Measurements from ENCODE around the gene SLC25A45. TPM values are rescaled to one million over a fixed set of nuclear protein-coding genes. Genes with fewer than 3 reads are reported as not detected.
"Not testable (repeated sequence)": the region's sequence is repeated elsewhere in the genome, so short reads cannot be mapped to it uniquely, and the experiment has no call there.

The SLC25A45 gene
- total and polyA plus RNA-seq, 5 donors, result 5.5 to 7.7 (median 7.1) TPM

GRCh38 chr11:65334696-65335295 lies 47.6 kb downstream of the SLC25A45 start:
- no peak for ATAC-seq
- peak overlapping the region; percentile 58 for H3K4me3 ChIP-seq (ENCODE audit: low read length)
- intact Hi-C loops (cut with DNase I), result loop anchor here in 1 of 4 donors (5.0 kb wide), 1 partner anchor 57 kb away; no protein-coding TSS in a partner anchor

GRCh38 chr11:65332591-65332990 lies 49.9 kb downstream of the SLC25A45 start:
- 95% methylated on average over 9 of the region's 9 CpGs for WGBS
- H3K9me3 ChIP-seq (ENCODE audit: control insufficient read depth, low read length); DNase-seq; ATAC-seq; H3K4me3 ChIP-seq (ENCODE audit: low read length); H3K27ac ChIP-seq (ENCODE audit: low read length); H3K27me3 ChIP-seq (ENCODE audit: control insufficient read depth, insufficient read depth); H3K4me1 ChIP-seq (ENCODE audit: control insufficient read depth, insufficient read depth, low read length): not testable (repeated sequence)
- intact Hi-C loops (cut with DNase I), result loop anchor here in 1 of 4 donors (5.0 kb wide), 1 partner anchor 55 kb away; no protein-coding TSS in a partner anchor

More at GRCh38 chr11:65334696-65335295, 47.6 kb downstream of the SLC25A45 start:
- DNase-seq, result no peak
- Histone ChIP-seq H3K4me1 (ENCODE audit: control insufficient read depth, insufficient read depth, low read length) (peaks cover 6% of the 10 kb centered on the region), H3K27me3 (ENCODE audit: control insufficient read depth, insufficient read depth) (no peaks in the 10 kb centered on the region), H3K9me3 (ENCODE audit: control insufficient read depth, low read length) (no peaks in the 10 kb centered on the region), H3K27ac (ENCODE audit: low read length) (peak overlapping the region; percentile 26)
- 15% methylated on average over 5 of the region's 5 CpGs for WGBS

GRCh38 chr11:65330544-65330943 lies 51.9 kb downstream of the SLC25A45 start:
- Histone ChIP-seq H3K27ac (ENCODE audit: low read length) (no peak overlapping the region), H3K27me3 (ENCODE audit: control insufficient read depth, insufficient read depth) (no peaks in the 10 kb centered on the region), H3K4me1 (ENCODE audit: control insufficient read depth, insufficient read depth, low read length) (no peaks in the 10 kb centered on the region), H3K9me3 (ENCODE audit: control insufficient read depth, low read length) (no peaks in the 10 kb centered on the region), H3K4me3 (ENCODE audit: low read length) (no peak overlapping the region)
- 80% methylated on average over 7 of the region's 7 CpGs for WGBS
- no peak for ATAC-seq
- DNase-seq, result peak in 1 of 3 donors; percentile 30
- intact Hi-C loops (cut with DNase I), result loop anchor here in 1 of 4 donors (5.0 kb wide), 1 partner anchor 53 kb away; no protein-coding TSS in a partner anchor

- DNase-seq, result peak; percentile 77 to 90 (median 83)
- WGBS, result 6% methylated on average over 13 of the region's 13 CpGs
- H3K27ac ChIP-seq (ENCODE audit: low read length), result no peak overlapping the region
- peak; percentile 29 to 35 for ATAC-seq
- H3K4me1 ChIP-seq (ENCODE audit: control insufficient read depth, insufficient read depth, low read length), result no peaks in the 10 kb centered on the region
- intact Hi-C loops (cut with DNase I), result loop anchor here in 2 of 4 donors (2.0 to 5.0 kb wide), 2 partner anchors 31 to 53 kb away; no protein-coding TSS in a partner anchor
- H3K9me3 ChIP-seq (ENCODE audit: control insufficient read depth, low read length), result no peaks in the 10 kb centered on the region
- no peaks in the 10 kb centered on the region for H3K27me3 ChIP-seq (ENCODE audit: control insufficient read depth, insufficient read depth)
- H3K4me3 ChIP-seq (ENCODE audit: low read length), result no peak overlapping the region
Measured at GRCh38 chr11:65329944-65330403, 52.5 kb downstream of the SLC25A45 start.

GRCh38 chr11:65329478-65329877 lies 53.0 kb downstream of the SLC25A45 start:
- Histone ChIP-seq H3K4me3 (ENCODE audit: low read length) (no peak overlapping the region), H3K27ac (ENCODE audit: low read length) (no peak overlapping the region), H3K4me1 (ENCODE audit: control insufficient read depth, insufficient read depth, low read length) (no peaks in the 10 kb centered on the region), H3K27me3 (ENCODE audit: control insufficient read depth, insufficient read depth) (no peaks in the 10 kb centered on the region), H3K9me3 (ENCODE audit: control insufficient read depth, low read length) (no peaks in the 10 kb centered on the region)
- no peak for DNase-seq
- no peak for ATAC-seq
- intact Hi-C loops (cut with DNase I), result loop anchor here in 1 of 4 donors (2.0 kb wide), 1 partner anchor 31 kb away; no protein-coding TSS in a partner anchor
- 42% methylated on average over 2 of the region's 2 CpGs for WGBS

GRCh38 chr11:65327021-65327420 lies 55.4 kb downstream of the SLC25A45 start:
- ATAC-seq (no peak), DNase-seq (no peak)
- Histone ChIP-seq H3K27me3 (ENCODE audit: control insufficient read depth, insufficient read depth) (no peaks in the 10 kb centered on the region), H3K4me3 (ENCODE audit: low read length) (no peak overlapping the region), H3K27ac (ENCODE audit: low read length) (no peak overlapping the region), H3K9me3 (ENCODE audit: control insufficient read depth, low read length) (no peaks in the 10 kb centered on the region), H3K4me1 (ENCODE audit: control insufficient read depth, insufficient read depth, low read length) (no peaks in the 10 kb centered on the region)
- WGBS, result 89% methylated on average over 8 of the region's 8 CpGs
- intact Hi-C loops (cut with DNase I), result no loop called here

- intact Hi-C loops (cut with DNase I), result no loop called here
- no peak overlapping the region for H3K27ac ChIP-seq (ENCODE audit: low read length)
- ATAC-seq (no peak), DNase-seq (no peak)
- no peaks in the 10 kb centered on the region for H3K9me3 ChIP-seq (ENCODE audit: control insufficient read depth, low read length)
- no peaks in the 10 kb centered on the region for H3K4me1 ChIP-seq (ENCODE audit: control insufficient read depth, insufficient read depth, low read length)
- 88% methylated on average over 4 of the region's 4 CpGs for WGBS
- no peaks in the 10 kb centered on the region for H3K27me3 ChIP-seq (ENCODE audit: control insufficient read depth, insufficient read depth)
- H3K4me3 ChIP-seq (ENCODE audit: low read length), result no peak overlapping the region
Measured at GRCh38 chr11:65325435-65325834, 57.0 kb downstream of the SLC25A45 start.

Other genes starting within 250 kb of the SLC25A45 start
- gene SYVN1, start 248.1 kb downstream of the SLC25A45 start, total RNA-seq, result 10 to 100 TPM; 28.5 to 40.7 (median 32.8) TPM
- gene SYVN1, start 248.1 kb downstream of the SLC25A45 start, polyA plus RNA-seq, result 17.4 TPM
- not detected for gene SPDYC, start 212.4 kb downstream of the SLC25A45 start, total RNA-seq
- gene SPDYC, start 212.4 kb downstream of the SLC25A45 start, polyA plus RNA-seq, result not detected
- gene CAPN1, start 200.7 kb downstream of the SLC25A45 start, total RNA-seq, result 100 to 1,000 TPM in 2 of 4 donors, 10 to 100 TPM in 2; 95.7 to 102 (median 98.8) TPM
- gene CAPN1, start 200.7 kb downstream of the SLC25A45 start, polyA plus RNA-seq, result 74.4 TPM
- gene POLA2, start 120.7 kb downstream of the SLC25A45 start, total RNA-seq, result 10 to 100 TPM in 1 of 4 donors, 1 to 10 TPM in 3; 5.8 to 13.1 (median 7.5) TPM
- gene POLA2, start 120.7 kb downstream of the SLC25A45 start, polyA plus RNA-seq, result 5.7 TPM
- 10 to 100 TPM in 2 of 4 donors, 1 to 10 TPM in 2; 9.1 to 21.2 (median 10.7) TPM for gene CDC42EP2, start 67.8 kb downstream of the SLC25A45 start, total RNA-seq
- 12.2 TPM for gene CDC42EP2, start 67.8 kb downstream of the SLC25A45 start, polyA plus RNA-seq
- 10 to 100 TPM; 51.9 to 61.6 (median 59.7) TPM for gene DPF2, start 48.8 kb downstream of the SLC25A45 start, total RNA-seq
- gene DPF2, start 48.8 kb downstream of the SLC25A45 start, polyA plus RNA-seq, result 33.2 TPM
- under 1 TPM in 3 of 4 donors, not detected in 1; 0.14 to 0.23 (median 0.15) TPM for gene TIGD3, start 27.9 kb downstream of the SLC25A45 start, total RNA-seq
- 0.20 TPM for gene TIGD3, start 27.9 kb downstream of the SLC25A45 start, polyA plus RNA-seq
- 10 to 100 TPM; 12.2 to 16.1 (median 12.9) TPM for gene FRMD8, start 4.0 kb upstream of the SLC25A45 start, total RNA-seq
- gene FRMD8, start 4.0 kb upstream of the SLC25A45 start, polyA plus RNA-seq, result 9.3 TPM
- gene NEAT1, start 40.2 kb upstream of the SLC25A45 start, total RNA-seq, result 100 to 1,000 TPM; 346 to 441 (median 427) TPM
- gene NEAT1, start 40.2 kb upstream of the SLC25A45 start, polyA plus RNA-seq, result 441 TPM
- 1,000 to 10,000 TPM; 3,773 to 5,353 (median 5,000) TPM for gene MALAT1, start 116.4 kb upstream of the SLC25A45 start, total RNA-seq
- gene MALAT1, start 116.4 kb upstream of the SLC25A45 start, polyA plus RNA-seq, result 1,948 TPM
- 10 to 100 TPM; 59.9 to 65.2 (median 62.8) TPM for gene SCYL1, start 142.4 kb upstream of the SLC25A45 start, total RNA-seq
- 56.6 TPM for gene SCYL1, start 142.4 kb upstream of the SLC25A45 start, polyA plus RNA-seq
- gene LTBP3, start 175.7 kb upstream of the SLC25A45 start, total RNA-seq, result 100 to 1,000 TPM; 128 to 161 (median 140) TPM
- gene LTBP3, start 175.7 kb upstream of the SLC25A45 start, polyA plus RNA-seq, result 60.2 TPM
- gene ZNRD2, start 187.8 kb upstream of the SLC25A45 start, total RNA-seq, result 10 to 100 TPM; 32.6 to 35.3 (median 34.9) TPM
- gene ZNRD2, start 187.8 kb upstream of the SLC25A45 start, polyA plus RNA-seq, result 56.8 TPM
- gene FAM89B, start 189.9 kb upstream of the SLC25A45 start, total RNA-seq, result 10 to 100 TPM; 40.5 to 46.6 (median 45.9) TPM
- gene FAM89B, start 189.9 kb upstream of the SLC25A45 start, polyA plus RNA-seq, result 43.0 TPM
- 10 to 100 TPM; 43.9 to 80.2 (median 48.2) TPM for gene EHBP1L1, start 193.4 kb upstream of the SLC25A45 start, total RNA-seq
- 35.7 TPM for gene EHBP1L1, start 193.4 kb upstream of the SLC25A45 start, polyA plus RNA-seq
- gene KCNK7, start 213.2 kb upstream of the SLC25A45 start, total RNA-seq, result under 1 TPM; 0.28 to 0.88 (median 0.55) TPM
- 0.18 TPM for gene KCNK7, start 213.2 kb upstream of the SLC25A45 start, polyA plus RNA-seq
- gene MAP3K11, start 231.6 kb upstream of the SLC25A45 start, total RNA-seq, result 10 to 100 TPM; 35.0 to 41.2 (median 38.1) TPM
- 30.8 TPM for gene MAP3K11, start 231.6 kb upstream of the SLC25A45 start, polyA plus RNA-seq
- 10 to 100 TPM; 13.4 to 17.2 (median 14.8) TPM for gene PCNX3, start 233.1 kb upstream of the SLC25A45 start, total RNA-seq
- 10.2 TPM for gene PCNX3, start 233.1 kb upstream of the SLC25A45 start, polyA plus RNA-seq

Data from right cardiac atrium (tissue), 5 donors.